ENCODE measurements around the gene RTN3. TPM values are rescaled to one million over a fixed set of nuclear protein-coding genes. Genes with fewer than 3 reads are reported as not detected.
A peak's percentile ranks its signal among the peaks of the same experiment; 100 is the strongest.

RTN3 gene
- total RNA-seq, 1 experiment from 2014 or later: 93.9 TPM

GRCh38 chr11:63698976-63699733 lies 17.9 kb downstream of the RTN3 start:
- Histone ChIP-seq H3K36me3 (peaks cover 8% of the 10 kb centered on the region; the same call in 1 of the 2 replicates), H3K4me3 (no peak overlapping the region), H3K4me1 (replicated peaks) (peaks cover 1% of the 10 kb centered on the region), H3K27ac (no peak overlapping the region), H3K27me3 (replicated peaks) (no peaks in the 10 kb centered on the region), H3K9me3 (replicated peaks) (no peaks in the 10 kb centered on the region)
- no peak for DNase-seq (ENCODE audit: low read depth in 1 of 2, low spot score in 2 of 2)

GRCh38 chr11:63699896-63700295 lies 18.6 kb downstream of the RTN3 start:
- peaks cover 9% of the 10 kb centered on the region for H3K4me1 ChIP-seq (replicated peaks)
- H3K4me3 ChIP-seq: no peak overlapping the region
- H3K36me3 ChIP-seq: peaks cover 8% of the 10 kb centered on the region; the same call in 1 of the 2 replicates
- H3K27ac ChIP-seq: no peak overlapping the region
- H3K27me3 ChIP-seq (replicated peaks): no peaks in the 10 kb centered on the region
- no peak for DNase-seq (ENCODE audit: low read depth in 1 of 2, low spot score in 2 of 2)
- no peaks in the 10 kb centered on the region for H3K9me3 ChIP-seq (replicated peaks)

- Histone ChIP-seq H3K4me1 (replicated peaks) (peaks cover 24% of the 10 kb centered on the region), H3K27me3 (replicated peaks) (no peaks in the 10 kb centered on the region), H3K4me3 (no peak overlapping the region), H3K27ac (no peak overlapping the region), H3K36me3 (peaks cover 8% of the 10 kb centered on the region; the same call in 1 of the 2 replicates), H3K9me3 (replicated peaks) (no peaks in the 10 kb centered on the region)
- DNase-seq (ENCODE audit: low read depth in 1 of 2, low spot score in 2 of 2): no peak
Observed at GRCh38 chr11:63705526-63705925, 24.2 kb downstream of the RTN3 start.

- no peaks in the 10 kb centered on the region for H3K27me3 ChIP-seq (replicated peaks)
- H3K4me3 ChIP-seq: no peak overlapping the region
- H3K27ac ChIP-seq: peak overlapping the region; percentile 1; the same call in 1 of the 2 replicates
- peaks cover 5% of the 10 kb centered on the region; the same call in 1 of the 2 replicates for H3K36me3 ChIP-seq
- DNase-seq (ENCODE audit: low read depth in 1 of 2, low spot score in 2 of 2): no peak
- no peaks in the 10 kb centered on the region for H3K9me3 ChIP-seq (replicated peaks)
- peaks cover 29% of the 10 kb centered on the region for H3K4me1 ChIP-seq (replicated peaks)
Observed at GRCh38 chr11:63708764-63709163, 27.5 kb downstream of the RTN3 start.

- no peak overlapping the region for H3K4me3 ChIP-seq
- peak overlapping the region; percentile 1; the same call in 1 of the 2 replicates for H3K27ac ChIP-seq
- peaks cover 25% of the 10 kb centered on the region for H3K4me1 ChIP-seq (replicated peaks)
- H3K36me3 ChIP-seq: peaks cover 5% of the 10 kb centered on the region; the same call in 1 of the 2 replicates
- no peaks in the 10 kb centered on the region for H3K9me3 ChIP-seq (replicated peaks)
- no peaks in the 10 kb centered on the region for H3K27me3 ChIP-seq (replicated peaks)
- peak in 1 of 2 experiments; percentile 32 for DNase-seq (ENCODE audit: low read depth in 1 of 2, low spot score in 2 of 2)
Observed at GRCh38 chr11:63709336-63709884, 28.1 kb downstream of the RTN3 start.

- H3K27ac ChIP-seq: no peak overlapping the region
- H3K27me3 ChIP-seq (replicated peaks): no peaks in the 10 kb centered on the region
- peaks cover 19% of the 10 kb centered on the region for H3K4me1 ChIP-seq (replicated peaks)
Observed at GRCh38 chr11:63710476-63711217, 29.3 kb downstream of the RTN3 start.

GRCh38 chr11:63711838-63712237 lies 30.5 kb downstream of the RTN3 start:
- Histone ChIP-seq H3K4me1 (replicated peaks) (peaks cover 19% of the 10 kb centered on the region), H3K27ac (no peak overlapping the region), H3K36me3 (peaks cover 8% of the 10 kb centered on the region; the same call in 1 of the 2 replicates), H3K9me3 (replicated peaks) (no peaks in the 10 kb centered on the region), H3K4me3 (no peak overlapping the region), H3K27me3 (replicated peaks) (no peaks in the 10 kb centered on the region)
- DNase-seq (ENCODE audit: low read depth in 1 of 2, low spot score in 2 of 2): no peak

More at GRCh38 chr11:63710476-63711217, 29.3 kb downstream of the RTN3 start:
- no peaks in the 10 kb centered on the region for H3K9me3 ChIP-seq (replicated peaks)
- H3K36me3 ChIP-seq: peaks cover 5% of the 10 kb centered on the region; the same call in 1 of the 2 replicates
- no peak overlapping the region for H3K4me3 ChIP-seq
- no peak for DNase-seq (ENCODE audit: low read depth in 1 of 2, low spot score in 2 of 2)

- Histone ChIP-seq H3K36me3 (peaks cover 5% of the 10 kb centered on the region), H3K4me3 (no peak overlapping the region), H3K9me3 (replicated peaks) (no peaks in the 10 kb centered on the region), H3K4me1 (replicated peaks) (peaks cover 18% of the 10 kb centered on the region), H3K27me3 (replicated peaks) (no peaks in the 10 kb centered on the region), H3K27ac (no peak overlapping the region)
- DNase-seq (ENCODE audit: low read depth in 1 of 2, low spot score in 2 of 2): no peak
Observed at GRCh38 chr11:63713766-63714165, 32.5 kb downstream of the RTN3 start.

- Histone ChIP-seq H3K4me1 (replicated peaks) (no peaks in the 10 kb centered on the region), H3K4me3 (no peak overlapping the region), H3K36me3 (peaks cover 21% of the 10 kb centered on the region), H3K9me3 (replicated peaks) (no peaks in the 10 kb centered on the region), H3K27me3 (replicated peaks) (no peaks in the 10 kb centered on the region), H3K27ac (no peak overlapping the region)
- no peak for DNase-seq (ENCODE audit: low read depth in 1 of 2, low spot score in 2 of 2)
Observed at GRCh38 chr11:63716046-63716445, 34.7 kb downstream of the RTN3 start.

GRCh38 chr11:63719001-63719400 lies 37.7 kb downstream of the RTN3 start:
- Histone ChIP-seq H3K4me1 (replicated peaks) (no peaks in the 10 kb centered on the region), H3K9me3 (replicated peaks) (no peaks in the 10 kb centered on the region), H3K27ac (no peak overlapping the region), H3K36me3 (peaks cover 21% of the 10 kb centered on the region), H3K27me3 (replicated peaks) (no peaks in the 10 kb centered on the region), H3K4me3 (no peak overlapping the region)
- DNase-seq (ENCODE audit: low read depth in 1 of 2, low spot score in 2 of 2): no peak

GRCh38 chr11:63719987-63720386 lies 38.7 kb downstream of the RTN3 start:
- Histone ChIP-seq H3K4me3 (no peak overlapping the region), H3K27me3 (replicated peaks) (no peaks in the 10 kb centered on the region), H3K27ac (no peak overlapping the region), H3K36me3 (peaks cover 21% of the 10 kb centered on the region), H3K4me1 (replicated peaks) (no peaks in the 10 kb centered on the region), H3K9me3 (replicated peaks) (no peaks in the 10 kb centered on the region)
- no peak for DNase-seq (ENCODE audit: low read depth in 1 of 2, low spot score in 2 of 2)

GRCh38 chr11:63720611-63721010 lies 39.3 kb downstream of the RTN3 start:
- Histone ChIP-seq H3K4me1 (replicated peaks) (no peaks in the 10 kb centered on the region), H3K9me3 (replicated peaks) (no peaks in the 10 kb centered on the region), H3K4me3 (no peak overlapping the region), H3K27ac (no peak overlapping the region), H3K27me3 (replicated peaks) (no peaks in the 10 kb centered on the region), H3K36me3 (peaks cover 21% of the 10 kb centered on the region)
- no peak for DNase-seq (ENCODE audit: low read depth in 1 of 2, low spot score in 2 of 2)

- Histone ChIP-seq H3K27ac (no peak overlapping the region), H3K36me3 (no peaks in the 10 kb centered on the region), H3K9me3 (replicated peaks) (no peaks in the 10 kb centered on the region), H3K4me3 (no peak overlapping the region), H3K27me3 (replicated peaks) (no peaks in the 10 kb centered on the region), H3K4me1 (replicated peaks) (no peaks in the 10 kb centered on the region)
- no peak for DNase-seq (ENCODE audit: low read depth in 1 of 2, low spot score in 2 of 2)
Observed at GRCh38 chr11:63729326-63729725, 48.0 kb downstream of the RTN3 start.

GRCh38 chr11:63736864-63737263 lies 55.6 kb downstream of the RTN3 start:
- Histone ChIP-seq H3K9me3 (replicated peaks) (no peaks in the 10 kb centered on the region), H3K4me1 (replicated peaks) (no peaks in the 10 kb centered on the region), H3K36me3 (no peaks in the 10 kb centered on the region), H3K4me3 (no peak overlapping the region), H3K27ac (no peak overlapping the region), H3K27me3 (replicated peaks) (no peaks in the 10 kb centered on the region)
- DNase-seq (ENCODE audit: low read depth in 1 of 2, low spot score in 2 of 2): no peak

Data from SJSA1 (cell line).